ENCODE measurements around the gene RAC3.

Gene RAC3

GRCh38 chr17:82045936-82046484 lies 14.5 kb downstream of the RAC3 start:
- no peak for DNase-seq

- no peak for DNase-seq
Measured at GRCh38 chr17:82046903-82047302, 15.4 kb downstream of the RAC3 start.

- no peak for DNase-seq
Measured at GRCh38 chr17:82047379-82047778, 15.9 kb downstream of the RAC3 start.

GRCh38 chr17:82047914-82048570 lies 16.6 kb downstream of the RAC3 start:
- no peak for DNase-seq

GRCh38 chr17:82048571-82048971 lies 17.1 kb downstream of the RAC3 start:
- DNase-seq = no peak

DNA sequence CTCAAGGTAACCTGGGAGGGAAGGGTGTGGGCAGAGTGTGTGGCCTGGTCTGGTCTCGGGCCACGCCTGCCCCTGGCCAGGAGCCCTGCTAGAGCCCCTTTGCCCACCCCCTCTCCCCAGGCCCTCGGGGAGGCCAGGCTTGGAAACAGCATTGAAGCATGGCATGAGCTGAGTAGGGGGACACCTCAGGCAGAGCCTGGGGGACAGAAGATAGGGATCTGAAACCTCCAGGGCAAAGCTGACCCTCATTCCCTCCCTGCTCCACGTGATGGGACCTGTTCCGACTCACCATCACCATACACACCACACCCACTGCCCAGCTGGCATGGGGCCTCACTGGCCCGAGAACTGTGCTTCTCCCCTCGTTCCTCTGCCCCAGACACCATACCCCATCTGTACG lies 17.6 kb downstream of the RAC3 start:
- DNase-seq = no peak

DNA sequence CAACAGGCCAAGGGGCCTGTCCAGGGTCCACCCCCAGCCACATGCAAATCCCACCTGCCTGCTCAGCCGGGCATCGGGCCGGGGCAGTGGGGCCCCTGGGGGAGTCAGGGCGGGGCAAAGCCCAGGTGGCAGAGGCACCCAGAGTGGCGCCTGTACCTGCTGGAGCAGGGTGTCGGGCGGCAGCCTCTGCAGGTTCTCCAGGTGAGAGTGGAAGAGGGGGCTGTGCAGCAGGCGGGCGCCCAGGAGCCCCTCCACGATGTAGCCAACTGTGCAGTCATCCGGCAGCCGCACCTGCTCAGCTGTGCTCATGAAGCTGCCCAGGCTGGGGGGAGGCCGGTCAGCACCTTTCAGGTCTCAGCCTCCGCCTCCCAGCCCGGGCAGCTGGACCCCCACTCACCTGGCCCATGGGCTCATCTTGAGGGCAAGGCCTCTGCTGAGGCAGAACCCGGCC lies 18.1 kb downstream of the RAC3 start:
- DNase-seq = no peak

DNA sequence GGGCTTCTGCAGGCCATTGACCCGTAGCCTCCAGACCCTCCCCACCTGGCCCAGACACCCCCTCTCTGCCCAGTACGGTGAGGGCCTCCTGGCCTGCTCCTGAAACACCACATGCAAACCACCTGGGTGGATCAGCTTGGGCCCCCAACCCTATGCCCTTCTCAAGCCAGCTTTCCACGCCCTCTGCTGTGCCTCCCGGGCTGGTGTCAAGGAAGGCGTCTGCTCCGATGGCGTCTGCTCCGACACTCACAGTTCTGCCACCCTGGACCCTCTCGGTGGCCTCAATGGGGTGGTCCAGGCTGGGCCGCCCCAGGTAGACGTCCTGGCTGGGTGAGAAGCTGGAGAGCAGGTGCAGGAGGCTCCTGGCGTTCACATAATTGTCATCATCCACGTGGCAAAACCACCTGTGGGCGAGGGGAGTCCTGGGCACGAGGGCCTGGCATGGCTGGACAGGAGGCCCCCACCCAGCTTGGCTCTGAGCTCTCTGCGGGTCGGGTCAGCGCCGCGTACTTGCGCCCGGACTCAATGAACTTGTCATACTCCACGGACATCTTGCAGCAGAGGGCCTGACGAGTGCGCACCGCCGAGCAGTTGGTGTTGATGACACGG lies 18.8 kb downstream of the RAC3 start:
- no peak for DNase-seq

DNA sequence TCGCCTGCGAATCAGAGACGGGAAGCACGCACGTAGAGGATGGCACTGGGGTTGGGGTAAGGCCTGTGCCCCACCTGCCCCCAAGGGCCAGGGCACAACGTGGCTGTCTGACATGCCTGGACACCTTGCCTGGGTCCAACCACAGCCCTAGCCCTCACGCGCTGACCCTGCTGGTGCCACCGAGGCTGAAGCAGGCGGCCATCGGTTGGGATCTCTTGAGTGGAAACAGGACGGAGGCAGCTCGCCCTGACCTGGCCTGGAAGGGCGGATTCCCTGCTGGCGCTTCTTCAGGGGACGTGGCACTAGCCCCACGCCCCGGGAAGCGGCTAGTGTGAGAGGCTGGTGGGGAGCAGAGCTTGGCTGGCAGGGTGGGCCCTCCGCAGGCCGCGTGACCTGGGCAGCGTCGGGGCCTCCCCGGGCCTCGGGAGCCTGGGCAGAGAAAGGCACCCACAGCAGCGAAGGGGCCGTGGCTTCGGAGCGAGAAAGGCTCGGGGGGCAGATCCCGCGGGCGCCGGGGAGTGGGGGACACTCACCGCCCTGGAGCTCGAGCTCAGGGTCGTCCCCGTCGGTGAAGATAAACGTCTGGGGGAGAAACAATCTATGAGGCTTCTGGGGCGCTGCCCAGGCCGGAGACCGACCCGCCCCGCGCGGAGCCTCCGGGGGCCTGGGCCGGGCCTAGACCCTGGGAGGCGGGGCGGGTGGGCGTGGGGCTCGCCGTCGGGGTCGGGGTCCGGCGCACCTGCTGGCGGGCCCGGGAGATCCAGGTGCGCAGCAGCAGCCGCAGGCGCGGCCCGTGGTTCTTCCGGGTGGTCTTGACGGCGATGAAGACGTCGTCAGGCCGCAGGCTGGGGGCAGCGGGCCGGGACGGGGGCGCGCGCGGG lies 19.5 kb downstream of the RAC3 start:
- DNase-seq = no peak

DNA sequence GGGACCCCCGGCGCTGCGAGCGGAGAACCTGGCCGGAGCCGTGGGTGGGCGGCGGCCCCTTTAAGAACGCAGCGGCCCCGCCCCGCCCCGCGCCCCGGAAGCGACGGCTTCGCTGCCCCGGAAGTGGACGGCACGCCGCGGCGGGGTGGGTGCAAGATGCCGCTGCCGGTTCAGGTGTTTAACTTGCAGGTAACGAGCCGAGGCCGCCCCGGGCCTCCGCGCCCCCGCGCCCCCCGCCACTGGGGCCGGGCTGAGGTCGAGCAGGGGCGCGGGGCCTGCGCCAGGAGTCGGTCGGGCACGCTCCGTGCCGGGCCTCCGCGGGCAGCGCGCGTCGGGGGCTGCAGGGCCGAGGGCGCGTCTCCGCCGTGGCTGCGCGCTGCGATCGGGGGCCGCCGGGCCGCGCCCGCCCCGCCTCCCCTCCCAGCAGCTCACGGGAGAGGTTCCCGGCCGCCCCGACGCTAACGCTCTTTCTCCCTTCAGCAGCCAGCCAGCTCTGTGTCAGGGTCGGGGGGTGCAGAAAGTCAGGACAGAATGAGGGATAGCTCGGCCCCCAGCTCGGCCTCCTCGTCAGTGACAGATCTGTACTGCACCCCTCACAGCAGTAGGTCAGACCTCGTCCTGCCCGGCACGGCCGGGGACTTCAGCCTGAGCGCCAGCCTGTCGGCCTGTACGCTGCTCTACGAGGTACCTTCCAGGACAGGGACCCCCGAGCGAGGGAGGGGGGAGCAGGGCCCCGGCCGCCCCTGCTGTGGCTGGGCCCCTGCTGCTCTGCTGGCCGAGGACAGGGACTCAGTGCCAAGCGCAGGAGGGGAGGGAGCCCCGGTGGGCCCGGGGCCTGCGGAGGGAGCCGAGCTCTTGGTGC lies 20.5 kb downstream of the RAC3 start, which contains the start of the genes GPS1 and RFNG:
GPS1 (plus strand) TSS at position 123 of the 862 bp plus-strand sequence; CDS start at position 157, 34 bp downstream.
RFNG (minus strand) TSS at position 36 of the 862 bp plus-strand sequence. CDS start 45 bp downstream, outside the sequence.
- DNase-seq = peak; percentile 88

- no peak for DNase-seq
Measured at GRCh38 chr17:82052638-82053059, 21.2 kb downstream of the RAC3 start.

DNA sequence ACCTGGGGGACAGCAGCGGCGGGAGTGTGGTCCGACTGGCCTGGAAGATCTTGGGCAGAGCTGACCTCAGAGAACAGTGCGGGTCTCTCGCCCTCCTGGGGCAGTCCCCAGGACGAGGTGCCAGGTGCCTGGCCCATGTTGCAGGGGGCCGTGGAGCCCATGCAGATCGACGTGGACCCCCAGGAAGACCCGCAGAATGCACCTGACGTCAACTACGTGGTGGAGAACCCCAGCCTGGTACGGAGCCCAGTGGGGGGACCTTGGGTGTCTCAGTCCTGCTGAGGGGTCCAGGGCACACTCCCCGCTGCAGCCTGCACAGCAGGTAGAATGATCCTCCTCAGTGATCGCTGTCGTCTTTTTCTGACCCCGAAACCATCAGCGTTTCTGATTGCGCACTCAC lies 21.7 kb downstream of the RAC3 start:
- DNase-seq = no peak

GRCh38 chr17:82053556-82054263 lies 22.2 kb downstream of the RAC3 start:
- DNase-seq = no peak

- DNase-seq = no peak
Measured at GRCh38 chr17:82054351-82055022, 23.0 kb downstream of the RAC3 start.

DNA sequence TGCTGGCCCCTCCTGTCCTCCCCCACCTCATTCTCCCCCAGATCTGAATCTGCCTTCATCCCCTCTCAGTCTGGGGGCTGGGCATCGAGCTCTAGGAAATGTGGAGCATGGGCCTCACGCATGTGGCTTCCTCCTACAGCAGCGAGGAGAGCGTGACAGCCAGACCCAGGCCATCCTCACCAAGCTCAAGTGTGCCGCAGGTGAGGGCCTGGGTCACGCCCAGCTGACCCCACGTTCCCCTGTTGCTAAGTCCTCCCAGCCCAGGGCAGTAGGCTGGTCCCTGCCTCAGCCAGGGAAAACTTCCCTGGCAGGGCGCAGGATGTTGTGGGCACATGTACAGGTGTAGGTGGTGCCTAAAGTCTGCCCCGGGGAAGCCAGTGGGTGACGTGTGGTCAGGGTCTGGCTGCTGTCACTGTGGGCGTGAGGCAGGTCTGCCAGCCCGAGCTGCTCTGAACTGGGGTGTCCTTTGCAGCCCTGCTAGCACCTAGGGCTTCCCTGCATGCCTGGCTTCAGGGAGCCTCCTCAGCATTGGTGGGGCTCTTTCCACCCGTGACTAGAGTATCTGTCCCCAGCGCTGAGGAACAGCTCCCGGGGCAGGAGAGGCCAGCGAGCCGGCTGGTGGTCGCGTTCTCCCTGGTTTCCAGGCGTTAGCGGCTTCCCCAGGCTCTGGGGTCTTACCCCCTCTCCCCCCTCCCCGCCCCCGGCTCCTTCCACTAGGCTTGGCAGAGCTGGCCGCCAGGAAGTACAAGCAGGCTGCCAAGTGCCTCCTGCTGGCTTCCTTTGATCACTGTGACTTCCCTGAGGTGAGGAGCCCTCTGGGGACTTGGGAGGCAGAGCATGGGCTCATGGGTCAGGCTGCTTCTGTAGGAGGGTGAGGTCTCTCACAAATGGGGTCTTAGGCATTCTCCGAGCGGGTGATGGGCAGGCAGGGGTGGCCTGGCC lies 23.8 kb downstream of the RAC3 start:
- DNase-seq = no peak

- no peak for DNase-seq
Measured at GRCh38 chr17:82055965-82056728, 24.7 kb downstream of the RAC3 start.

DNA sequence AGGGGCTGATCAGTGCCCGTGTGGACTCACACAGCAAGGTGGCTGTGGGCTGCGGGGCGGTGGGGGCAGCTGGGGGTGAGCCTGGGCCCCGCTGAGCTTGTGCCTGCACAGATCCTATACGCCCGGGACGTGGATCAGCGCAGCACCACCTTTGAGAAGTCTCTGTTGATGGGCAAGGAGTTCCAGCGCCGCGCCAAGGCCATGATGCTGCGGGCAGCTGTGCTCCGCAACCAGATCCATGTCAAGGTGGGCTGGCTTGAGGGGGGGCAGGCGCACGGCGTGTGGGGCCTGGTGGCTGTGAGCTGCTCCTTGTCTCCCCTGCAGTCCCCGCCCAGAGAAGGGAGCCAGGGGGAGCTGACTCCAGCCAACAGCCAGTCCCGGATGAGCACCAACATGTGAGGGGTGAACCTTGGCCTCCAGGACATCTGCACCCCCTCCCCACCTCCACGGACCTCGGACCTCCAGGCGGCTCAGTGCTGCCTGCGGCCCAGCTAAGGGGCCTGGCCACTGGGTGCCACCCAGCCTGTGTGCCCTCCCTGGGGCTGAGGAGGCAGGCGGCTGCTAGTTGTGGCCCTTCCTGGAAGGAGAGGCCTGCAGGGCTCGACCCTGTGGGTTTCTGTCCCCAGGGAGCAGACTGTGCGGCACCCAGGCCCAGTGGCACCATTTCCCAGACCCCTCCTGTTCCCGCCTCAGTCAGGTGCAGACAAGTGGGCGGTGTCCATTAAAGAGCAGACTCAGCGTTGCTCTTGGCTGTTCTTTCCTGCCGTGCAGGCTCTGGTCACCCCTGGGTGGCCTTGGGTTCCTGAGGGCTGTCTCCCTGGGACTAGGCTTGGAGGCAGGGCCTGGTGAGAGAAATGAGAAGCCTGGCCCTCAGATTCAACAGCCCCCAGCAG lies 25.5 kb downstream of the RAC3 start:
- DNase-seq = no peak

All from stimulated activated CD4-positive, alpha-beta T cell treated with anti-CD3 and anti-CD28 coated beads, Interleukin-12 subunit alpha, Interleukin-12 subunit beta, amount 100 ng/mL, for 4 hours (primary cell).